ENCODE data around the gene TAAR2. TPM values are rescaled to one million over a fixed set of nuclear protein-coding genes. Genes with fewer than 3 reads are reported as not detected.

TAAR2 gene
- total RNA-seq, 4 donors from 2014 or later, result not detected

- DNase-seq (ENCODE audit: low spot score in 2 of 2), result no peak
- Histone ChIP-seq H3K27ac (no peak overlapping the region), H3K9me3 (no peaks in the 10 kb centered on the region), H3K27me3 (no peaks in the 10 kb centered on the region), H3K4me1 (no peaks in the 10 kb centered on the region), H3K4me3 (no peak overlapping the region), H3K36me3 (no peaks in the 10 kb centered on the region)
- 75 to 77% methylated on average over 1 of the region's 1 CpG for WGBS, 2 donors
- TF ChIP-seq, protein P1, sequence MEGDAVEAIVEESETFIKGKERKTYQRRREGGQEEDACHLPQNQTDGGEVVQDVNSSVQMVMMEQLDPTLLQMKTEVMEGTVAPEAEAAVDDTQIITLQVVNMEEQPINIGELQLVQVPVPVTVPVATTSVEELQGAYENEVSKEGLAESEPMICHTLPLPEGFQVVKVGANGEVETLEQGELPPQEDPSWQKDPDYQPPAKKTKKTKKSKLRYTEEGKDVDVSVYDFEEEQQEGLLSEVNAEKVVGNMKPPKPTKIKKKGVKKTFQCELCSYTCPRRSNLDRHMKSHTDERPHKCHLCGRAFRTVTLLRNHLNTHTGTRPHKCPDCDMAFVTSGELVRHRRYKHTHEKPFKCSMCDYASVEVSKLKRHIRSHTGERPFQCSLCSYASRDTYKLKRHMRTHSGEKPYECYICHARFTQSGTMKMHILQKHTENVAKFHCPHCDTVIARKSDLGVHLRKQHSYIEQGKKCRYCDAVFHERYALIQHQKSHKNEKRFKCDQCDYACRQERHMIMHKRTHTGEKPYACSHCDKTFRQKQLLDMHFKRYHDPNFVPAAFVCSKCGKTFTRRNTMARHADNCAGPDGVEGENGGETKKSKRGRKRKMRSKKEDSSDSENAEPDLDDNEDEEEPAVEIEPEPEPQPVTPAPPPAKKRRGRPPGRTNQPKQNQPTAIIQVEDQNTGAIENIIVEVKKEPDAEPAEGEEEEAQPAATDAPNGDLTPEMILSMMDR (IDR thresholded peaks at IDR 0.05), result no peak
- TF ChIP-seq EP300 (IDR thresholded peaks at IDR 0.05) (no peak), POLR2A (IDR thresholded peaks at IDR 0.05) (no peak)
Observed at GRCh38 chr6:132567566-132567965, 56.5 kb downstream of the TAAR2 start.

Other genes with a start within 250 kb of the TAAR2 start
- gene MOXD1, start 222.8 kb downstream of the TAAR2 start, total RNA-seq, result 10 to 100 TPM in 1 of 4 donors, 1 to 10 TPM in 3; 4.6 to 13.3 (median 6.6) TPM
- gene STX7, start 111.2 kb downstream of the TAAR2 start, total RNA-seq, result 10 to 100 TPM; 53.4 to 92.0 (median 65.6) TPM
- not detected for gene TAAR9, start 86.0 kb downstream of the TAAR2 start, total RNA-seq
- not detected for gene TAAR8, start 71.6 kb downstream of the TAAR2 start, total RNA-seq
- gene TAAR6, start 54.0 kb downstream of the TAAR2 start, total RNA-seq, result not detected
- gene TAAR5, start 34.5 kb downstream of the TAAR2 start, total RNA-seq, result not detected
- not detected for gene TAAR1, start 34.9 kb upstream of the TAAR2 start, total RNA-seq
- 1 to 10 TPM in 2 of 4 donors, under 1 TPM in 1, not detected in 1; 0.84 to 1.5 (median 1.4) TPM for gene VNN1, start 89.8 kb upstream of the TAAR2 start, total RNA-seq
- 1 to 10 TPM in 3 of 4 donors, under 1 TPM in 1; 0.44 to 4.9 (median 2.0) TPM for gene VNN2, start 133.6 kb upstream of the TAAR2 start, total RNA-seq
- 10 to 100 TPM in 1 of 4 donors, 1 to 10 TPM in 3; 3.9 to 12.3 (median 6.6) TPM for gene SLC18B1, start 174.4 kb upstream of the TAAR2 start, total RNA-seq
- 1,000 to 10,000 TPM in 3 of 4 donors, 100 to 1,000 TPM in 1; 884 to 1,671 (median 1,500) TPM for gene RPS12, start 190.3 kb upstream of the TAAR2 start, total RNA-seq